HG03442 (cell line): Measurements from ENCODE around the gene PDE11A.

Source experiments
- ATAC-seq: cut with Tn5 transposase; IDR thresholded peaks from one replicate; pipeline ENCODE4 v1.9.1; 2021; ENCODE audit warnings: mild to moderate bottlenecking, moderate library complexity; ENCODE audit not compliant: unreplicated experiment

The PDE11A gene

DNA sequence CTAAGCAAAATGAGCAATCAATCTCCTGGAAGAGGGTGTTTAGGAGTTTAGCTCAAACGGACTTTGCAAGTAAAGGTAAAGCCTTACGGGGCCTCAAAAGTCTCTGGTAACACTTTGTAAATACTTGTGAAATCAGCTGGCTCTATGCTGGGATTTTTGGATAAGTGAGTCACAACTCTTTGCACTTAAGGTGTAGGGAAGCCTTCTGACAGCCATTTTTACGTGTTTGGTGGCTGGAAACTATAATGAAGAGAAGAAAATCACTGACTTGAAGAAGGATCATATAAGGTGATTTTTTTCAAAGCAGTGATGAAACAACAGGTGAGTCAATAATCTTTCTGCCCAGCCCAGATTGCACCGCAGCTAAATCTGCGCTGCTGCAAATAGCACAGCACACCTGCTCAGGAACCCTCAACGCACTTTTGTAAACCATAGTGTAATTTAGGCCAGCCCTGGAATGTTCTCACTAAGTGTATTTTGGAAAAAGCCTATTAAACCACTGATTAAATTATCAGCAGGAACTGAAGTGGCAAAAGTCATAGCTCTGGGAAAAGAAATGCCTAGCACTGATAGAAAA lies 461.2 kb downstream of the PDE11A start:
- no peak for ATAC-seq

- ATAC-seq = no peak
Measured at GRCh38 chr2:177610813-177611212, 461.8 kb downstream of the PDE11A start.

GRCh38 chr2:177606636-177607035 lies 465.9 kb downstream of the PDE11A start:
- ATAC-seq = no peak

DNA sequence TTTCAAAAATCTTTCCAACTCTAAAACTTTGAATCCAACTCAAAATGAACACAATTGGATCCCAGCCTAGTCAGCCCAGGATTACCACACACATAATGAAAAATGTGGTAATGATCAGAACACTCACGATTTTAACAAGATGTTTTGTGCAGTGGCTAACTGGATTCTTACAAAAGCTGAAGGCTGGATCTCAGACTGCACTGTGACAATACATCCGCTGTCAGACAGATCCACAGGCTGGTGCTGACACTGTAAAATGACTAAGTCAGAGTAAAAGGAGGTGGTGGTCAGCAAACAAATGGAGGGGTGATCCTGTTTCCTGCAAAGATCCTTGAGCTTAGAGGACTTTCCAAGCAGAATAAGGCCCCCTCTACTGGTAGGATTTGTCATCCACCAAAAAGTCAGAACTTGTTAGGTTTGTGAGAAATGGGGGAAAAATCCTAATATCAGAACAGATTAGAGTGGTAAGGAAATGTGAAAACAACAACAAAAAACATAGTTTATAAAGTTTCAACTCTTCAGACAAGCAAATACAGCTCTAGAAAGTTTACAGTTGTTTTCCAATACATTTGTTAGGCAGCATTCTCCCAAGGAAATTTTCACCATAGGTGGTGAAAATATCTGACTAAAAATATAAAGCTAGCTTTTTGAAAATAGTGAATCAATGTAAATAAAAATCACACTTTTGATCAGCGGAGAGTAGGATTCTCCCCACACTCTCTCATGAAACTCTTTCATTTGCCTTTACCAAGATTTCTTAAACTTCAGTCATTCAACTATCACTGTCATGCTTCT lies 468.1 kb downstream of the PDE11A start:
- ATAC-seq = no peak

DNA sequence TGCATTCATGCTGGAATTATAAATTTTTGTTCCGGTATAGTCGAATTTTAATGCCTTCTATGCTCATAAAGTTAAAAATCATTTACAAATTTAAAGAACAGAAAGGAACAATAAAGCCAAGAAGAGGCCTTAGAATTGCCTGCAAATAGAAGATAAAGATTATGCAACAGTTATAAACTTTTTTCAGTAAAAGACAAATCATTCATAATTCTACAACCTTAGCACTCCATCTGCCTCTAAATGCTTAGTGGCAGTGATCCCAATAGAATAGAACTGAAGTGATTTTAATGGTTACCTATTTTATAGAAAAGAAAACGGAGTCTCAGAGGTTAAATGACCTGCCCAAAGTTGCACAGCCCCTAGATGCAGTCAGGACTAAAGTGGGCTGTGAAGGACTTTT lies 468.8 kb downstream of the PDE11A start:
- no peak for ATAC-seq

GRCh38 chr2:177603181-177603580 lies 469.4 kb downstream of the PDE11A start:
- ATAC-seq = no peak

DNA sequence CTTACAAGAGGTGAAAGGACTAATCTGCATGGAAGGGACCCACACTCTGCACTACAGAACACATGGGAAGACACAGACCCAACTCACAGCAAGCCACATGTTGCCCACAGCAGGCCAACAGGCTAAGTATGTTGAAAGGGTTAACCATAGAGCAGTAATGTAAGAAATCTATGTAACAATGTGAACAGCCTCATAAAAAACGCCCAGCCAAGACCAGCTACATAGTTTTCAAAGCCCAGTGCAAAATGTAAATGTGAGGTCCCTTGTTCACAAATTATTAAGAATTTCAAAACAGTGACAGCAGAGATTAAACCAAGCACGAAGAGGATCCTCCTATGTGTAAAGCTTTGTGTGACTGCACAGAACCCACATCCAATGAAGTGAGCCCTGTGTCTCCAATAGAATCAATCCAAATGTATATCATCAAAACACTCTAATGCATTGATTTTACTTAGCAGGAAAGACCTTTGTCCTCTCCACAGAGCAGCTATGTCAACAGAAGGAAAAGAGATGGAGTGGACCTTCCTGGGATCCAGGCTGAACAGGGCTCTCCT lies 469.9 kb downstream of the PDE11A start:
- ATAC-seq = no peak

DNA sequence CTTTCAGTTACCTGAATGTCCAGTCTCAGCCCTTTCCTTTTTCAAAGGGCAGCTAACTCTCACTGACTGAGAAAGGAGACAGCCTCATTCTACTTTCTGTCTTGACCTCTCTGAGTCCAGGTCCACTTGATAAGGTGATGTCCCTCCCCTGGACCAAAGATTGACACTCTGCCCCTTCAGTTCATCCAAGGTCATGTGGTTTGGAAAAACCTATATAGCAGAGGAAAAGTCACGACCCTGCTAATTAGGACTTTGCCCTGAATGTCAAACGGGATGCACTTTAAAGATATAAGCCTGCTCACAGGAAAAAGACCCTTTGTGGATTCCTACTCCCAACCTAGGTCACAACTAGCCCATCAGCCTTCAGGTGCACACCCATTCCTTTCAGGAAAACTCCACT lies 471.7 kb downstream of the PDE11A start:
- ATAC-seq = no peak

DNA sequence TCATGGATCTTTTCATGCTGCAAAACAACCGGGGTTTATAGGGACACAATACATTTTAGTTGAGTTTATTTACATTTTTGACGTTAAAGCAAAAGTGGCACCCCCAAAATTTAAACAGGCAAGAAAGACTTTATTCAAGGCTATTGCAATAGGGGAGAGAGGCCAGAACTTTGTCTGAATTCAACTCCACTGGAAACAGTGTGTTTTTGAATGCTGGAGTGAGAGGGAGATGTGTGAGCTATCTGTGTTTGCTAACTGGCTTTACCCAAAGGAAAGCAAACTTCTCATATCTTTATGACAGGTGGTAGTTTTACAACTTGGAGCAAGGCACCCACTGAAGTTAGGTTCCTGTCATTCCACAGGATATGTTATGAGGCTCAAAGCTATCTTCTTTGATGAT lies 472.6 kb downstream of the PDE11A start:
- no peak for ATAC-seq

DNA sequence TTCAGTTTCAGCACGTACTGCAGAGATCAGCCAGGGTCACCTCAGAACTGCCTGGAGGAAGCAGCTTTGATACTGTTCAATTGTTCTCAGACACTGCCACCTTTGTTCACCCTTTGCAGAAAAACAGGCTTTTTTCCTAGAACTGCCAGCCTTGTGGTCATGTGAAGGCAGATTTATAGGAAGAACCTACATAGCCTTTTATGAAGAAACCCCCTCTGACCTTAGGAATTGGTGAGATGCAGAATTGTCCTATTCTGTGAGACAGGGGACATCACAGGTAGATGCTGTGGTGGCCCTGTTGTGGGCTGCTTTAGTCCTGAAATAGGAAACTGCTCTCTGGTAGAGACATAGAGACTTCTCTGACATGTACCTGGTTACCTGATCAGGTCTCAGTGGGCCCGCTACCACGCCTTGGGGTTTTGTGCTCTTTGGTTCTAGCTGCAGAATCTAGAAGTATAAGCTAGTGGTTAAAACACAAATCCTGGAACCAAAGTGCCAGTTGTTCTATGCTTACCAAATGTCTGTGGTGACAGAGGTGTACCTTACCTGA lies 473.4 kb downstream of the PDE11A start:
- no peak for ATAC-seq

- ATAC-seq = no peak
Measured at GRCh38 chr2:177598326-177599138, 474.0 kb downstream of the PDE11A start.

GRCh38 chr2:177597759-177598158 lies 474.8 kb downstream of the PDE11A start:
- no peak for ATAC-seq

DNA sequence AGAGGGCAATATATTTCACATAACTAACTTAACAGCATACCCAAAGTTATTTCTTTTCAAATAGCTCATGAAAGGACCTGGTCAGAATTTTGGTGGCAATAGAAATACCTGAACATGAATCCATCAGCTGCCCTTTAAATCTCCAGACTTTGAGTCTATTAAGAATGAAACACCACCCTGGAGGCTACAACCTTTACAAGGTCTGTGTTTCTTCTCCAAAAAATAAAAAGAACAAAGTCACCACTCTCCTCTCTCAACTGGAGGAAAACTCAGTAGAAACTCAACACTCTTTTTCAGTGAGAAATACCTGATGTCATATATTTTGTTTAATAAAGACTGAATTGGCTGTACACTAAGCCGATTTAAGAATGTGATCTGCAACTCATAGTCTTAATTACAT lies 475.7 kb downstream of the PDE11A start:
- no peak for ATAC-seq

DNA sequence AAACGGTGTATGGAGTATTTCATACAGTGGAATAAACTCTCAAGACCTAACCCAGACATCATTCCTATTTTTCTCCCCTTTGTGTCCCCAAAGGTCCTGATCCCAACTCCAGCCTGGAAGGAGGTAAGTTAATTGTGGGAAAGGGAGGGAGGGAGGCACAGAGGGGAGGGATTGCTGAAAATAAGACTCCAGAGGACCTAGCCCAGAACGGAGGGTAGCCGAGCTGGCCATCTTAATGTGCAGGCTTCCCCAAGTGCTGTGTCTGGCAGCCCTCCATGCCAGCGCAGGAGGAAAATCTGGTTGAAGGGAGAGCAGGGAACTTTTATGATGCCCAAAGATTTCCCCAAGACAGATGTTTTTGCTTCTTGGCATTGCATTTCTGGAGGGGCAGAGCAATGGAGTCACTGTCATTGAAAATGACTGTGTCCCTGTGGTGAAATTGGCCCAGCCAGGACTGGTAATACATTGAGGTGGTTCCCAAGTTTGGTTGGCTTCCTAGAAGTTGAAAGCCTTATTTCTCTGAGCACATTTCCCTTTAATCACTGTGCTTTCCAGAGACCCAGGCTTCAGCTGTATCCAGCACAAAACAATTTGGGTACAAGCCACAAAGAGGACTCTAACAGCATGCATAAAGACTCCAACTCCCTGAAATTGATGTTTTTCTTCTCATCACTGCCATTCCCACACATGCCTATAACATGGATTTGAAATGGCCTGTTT lies 477.3 kb downstream of the PDE11A start:
- no peak for ATAC-seq

GRCh38 chr2:177593402-177593801 lies 479.2 kb downstream of the PDE11A start:
- ATAC-seq = no peak

DNA sequence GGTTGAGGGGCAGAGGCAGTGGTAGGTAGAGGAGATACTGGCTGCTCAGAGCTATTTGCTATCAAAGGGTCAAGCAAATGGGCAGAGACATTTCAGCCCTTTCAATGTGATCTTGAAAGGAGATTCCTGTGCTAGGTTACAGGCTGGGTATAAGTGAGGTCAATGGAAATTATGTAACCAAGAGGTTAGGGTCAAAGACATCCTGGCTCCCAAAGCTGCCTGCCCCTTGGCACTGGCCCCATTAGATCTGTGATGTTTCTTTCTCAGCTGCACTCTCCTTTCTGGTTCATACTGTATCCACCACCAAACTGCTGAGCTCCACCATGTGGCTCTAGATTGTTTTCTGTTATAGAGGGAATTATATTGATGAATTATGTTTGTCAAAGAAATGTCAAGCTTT lies 479.6 kb downstream of the PDE11A start:
- ATAC-seq = no peak

DNA sequence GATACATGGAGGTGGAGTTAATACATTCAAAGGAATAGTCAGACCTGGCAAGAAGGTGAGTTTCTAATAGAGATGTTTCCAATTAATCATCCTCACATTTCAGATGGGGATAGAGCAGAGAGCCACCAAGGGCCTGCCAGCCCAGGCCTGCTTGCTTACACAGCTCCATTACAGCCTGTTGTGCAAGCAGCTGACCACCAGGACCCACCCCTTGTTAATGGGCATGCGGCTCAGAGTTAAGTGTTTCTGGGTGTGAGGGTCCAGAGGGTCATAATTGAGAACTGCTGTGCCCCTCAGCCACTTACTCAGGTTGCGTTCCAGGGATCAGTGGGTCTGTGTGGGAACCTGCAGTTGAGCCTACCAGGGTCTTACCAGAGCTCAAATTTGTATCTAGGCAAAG lies 480.2 kb downstream of the PDE11A start:
- ATAC-seq = no peak

DNA sequence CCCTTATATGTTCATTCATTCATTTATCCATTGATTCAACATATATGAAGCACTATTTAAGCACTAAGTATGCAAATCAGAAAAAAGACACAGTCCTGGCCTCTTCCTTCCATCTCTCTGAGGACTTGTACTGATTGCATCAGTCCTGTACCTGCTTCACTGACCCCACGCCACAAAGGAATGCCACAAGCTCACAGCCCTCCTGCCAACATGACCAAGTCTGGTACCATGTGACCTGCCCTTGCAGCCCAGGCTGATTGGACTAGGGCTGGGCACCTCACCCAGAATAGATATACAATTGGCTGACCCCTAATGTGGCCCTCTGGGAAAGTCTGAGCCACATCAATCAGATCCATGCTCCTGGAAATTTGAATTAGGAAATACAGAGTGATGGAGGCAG lies 483.4 kb downstream of the PDE11A start:
- ATAC-seq = no peak

- no peak for ATAC-seq
Measured at GRCh38 chr2:177588671-177589070, 483.9 kb downstream of the PDE11A start.

GRCh38 chr2:177587371-177587770 lies 485.2 kb downstream of the PDE11A start:
- ATAC-seq = no peak

- ATAC-seq = no peak
Measured at GRCh38 chr2:177586154-177586553, 486.4 kb downstream of the PDE11A start.
